SK-N-SH (cell line): ENCODE data around the gene RNU7-1. TPM values are rescaled to one million over a fixed set of nuclear protein-coding genes. Genes with fewer than 3 reads are reported as not detected.

Experiments
- CTCF ChIA-PET: fragments of 300-600, 350-600 bp; formaldehyde crosslinking; extraction: SDS; loops from one replicate; lab custom pipeline; 2021; lab: Yijun Ruan, JAX
- POLR2A ChIA-PET: fragments of 350-600 bp; sonication (Branson Sonifier 250); formaldehyde crosslinking; extraction: SDS; loops from one replicate; lab custom pipeline; 2020; ENCODE audit warnings: antibody characterized with exemption, inconsistent platforms; lab: Yijun Ruan, JAX
- DNase-seq: peaks from one replicate; pipeline ENCODE4 v3.0.0; 2012
- H2AFZ ChIP-seq: fragments of 200-600 bp; sonication (generic); 2 replicates; pipeline ENCODE4 v1.8.1; 2016; ENCODE audit warnings: antibody characterized with exemption, mild to moderate bottlenecking, low read depth
- H3F3A ChIP-seq: fragments of 200-600 bp; sonication (generic); replicated peaks from 2 replicates; pipeline ENCODE3; 2016; ENCODE audit warnings: antibody characterized with exemption, mild to moderate bottlenecking; ENCODE audit not compliant: insufficient read depth
- H3K27ac ChIP-seq, 2 experiments: fragments of 200-500 bp in 1 of 2; fragments of 200-600 bp in 1 of 2; sonication (Bioruptor generic) in 1 of 2; sonication (generic), shearing (Covaris generic) in 1 of 2; 2 replicates each; pipeline versions ENCODE4 v1.5.1 to v1.6.1; 2014 to 2016; ENCODE audit warnings: low read depth in 2 of 2, inconsistent platforms in 1 of 2, low read length in 1 of 2, mild to moderate bottlenecking in 1 of 2, mixed read lengths in 1 of 2
- H3K27me3 ChIP-seq: fragments of 200-600 bp; sonication (generic), shearing (Covaris generic); 2 replicates; pipeline ENCODE4 v1.6.1; 2016; ENCODE audit warnings: mixed run types; ENCODE audit not compliant: insufficient read depth
- H3K36me3 ChIP-seq, 2 experiments: fragments of 200-500 bp in 1 of 2; fragments of 200-600 bp in 1 of 2; sonication (Bioruptor generic) in 1 of 2; sonication (generic) in 1 of 2; replicated peaks in 1 of 2; 2 replicates each; pipeline versions ENCODE3 to v1.5.1; 2014 to 2016; ENCODE audit warnings: low read length in 1 of 2, mild to moderate bottlenecking in 1 of 2; ENCODE audit not compliant: insufficient read depth in 2 of 2, control insufficient read depth in 1 of 2
- H3K4me1 ChIP-seq, 2 experiments: fragments of 200-500 bp in 1 of 2; fragments of 200-600 bp in 1 of 2; sonication (Bioruptor generic) in 1 of 2; sonication (generic), shearing (Covaris generic) in 1 of 2; 2 replicates each; pipeline versions ENCODE4 v1.5.1 to v1.6.1; 2014 to 2016; ENCODE audit warnings: low read depth in 1 of 2, low read length in 1 of 2, mixed run types in 1 of 2; ENCODE audit not compliant: insufficient read depth in 2 of 2, control insufficient read depth in 1 of 2
- H3K4me2 ChIP-seq: fragments of 200-600 bp; sonication (generic), shearing (Covaris generic); 2 replicates; pipeline ENCODE4 v1.6.1; 2017; ENCODE audit warnings: mixed run types
- H3K4me3 ChIP-seq, 2 experiments: fragments of 200-500 bp in 1 of 2; fragments of 200-600 bp in 1 of 2; sonication (Bioruptor generic) in 1 of 2; sonication (generic), shearing (Covaris generic) in 1 of 2; 2 replicates each; pipeline versions ENCODE4 v1.5.1 to v1.8.1; 2014 to 2016; ENCODE audit warnings: low read depth in 2 of 2, inconsistent platforms in 1 of 2, low read length in 1 of 2, mild to moderate bottlenecking in 1 of 2, mixed read lengths in 1 of 2, moderate library complexity in 1 of 2
- H3K79me2 ChIP-seq: fragments of 200-600 bp; sonication (generic); 2 replicates; pipeline ENCODE4 v1.8.1; 2017; ENCODE audit warnings: mild to moderate bottlenecking; ENCODE audit not compliant: insufficient read depth
- H3K9ac ChIP-seq: fragments of 200-600 bp; sonication (generic); 2 replicates; pipeline ENCODE4 v1.6.1; 2017; ENCODE audit warnings: mixed run types
- H3K9me2 ChIP-seq: fragments of 200-600 bp; sonication (generic); 2 replicates; pipeline ENCODE4 v1.6.1; 2017; ENCODE audit warnings: mixed run types
- H3K9me3 ChIP-seq: fragments of 200-600 bp; sonication (generic); 2 replicates; pipeline ENCODE4 v1.6.1; 2017; ENCODE audit warnings: mixed run types, mild to moderate bottlenecking, moderate library complexity
- H4K20me1 ChIP-seq: fragments of 200-600 bp; sonication (generic); 2 replicates; pipeline ENCODE4 v1.6.1; 2017; ENCODE audit warnings: mild to moderate bottlenecking, mixed run types; ENCODE audit not compliant: insufficient read depth
- CHD2 ChIP-seq: fragments of 150-350 bp; IDR thresholded peaks from 2 replicates; pipeline ENCODE4 v1.6.1; 2018; ENCODE audit warnings: low read length; ENCODE audit not compliant: partially characterized antibody
- EZH2phosphoT487 ChIP-seq: fragments of 200-600 bp; sonication (generic); IDR thresholded peaks from 2 replicates; pipeline ENCODE4 v1.6.1; 2017; ENCODE audit warnings: low read depth, mixed run types, mild to moderate bottlenecking, antibody characterized with exemption, moderate library complexity, borderline replicate concordance
- GABPA ChIP-seq: IDR thresholded peaks from 2 replicates; pipeline ENCODE4 v1.4.0; 2012; ENCODE audit warnings: low read depth, mild to moderate bottlenecking
- GATA2 ChIP-seq: sonication (generic); formaldehyde crosslinking; IDR thresholded peaks from 2 replicates; pipeline ENCODE4 v1.5.0; 2020; ENCODE audit warnings: mild to moderate bottlenecking, missing genetic modification reagents
- MAX ChIP-seq: IDR thresholded peaks from 2 replicates; pipeline ENCODE4 v1.4.0; 2012; ENCODE audit warnings: low read depth
- MEF2A ChIP-seq: IDR thresholded peaks from 2 replicates; pipeline ENCODE4 v1.4.0; 2012; ENCODE audit warnings: low read depth, borderline replicate concordance
- MXI1 ChIP-seq: IDR thresholded peaks from 2 replicates; pipeline ENCODE4 v1.6.1; 2012; ENCODE audit warnings: mild to moderate bottlenecking, low read depth, low read length, improper control_type of control experiment
- NRF1 ChIP-seq: IDR thresholded peaks from 2 replicates; pipeline ENCODE4 v1.6.1; 2012; ENCODE audit warnings: low read depth, mild to moderate bottlenecking, low read length
- RCOR1 ChIP-seq: fragments of 150-350 bp; IDR thresholded peaks from 2 replicates; pipeline ENCODE4 v1.6.1; 2017; ENCODE audit warnings: antibody characterized with exemption, low read length
- RFX5 ChIP-seq: IDR thresholded peaks from 2 replicates; pipeline ENCODE4 v1.6.1; 2012; ENCODE audit warnings: mild to moderate bottlenecking, improper control_type of control experiment, low read length
- RXRA ChIP-seq: IDR thresholded peaks from 2 replicates; pipeline ENCODE4 v1.4.0; 2012; ENCODE audit warnings: low read depth, mild to moderate bottlenecking, borderline replicate concordance
- TCF12 ChIP-seq: IDR thresholded peaks from 2 replicates; pipeline ENCODE4 v1.4.0; 2012
- YY1 ChIP-seq: IDR thresholded peaks from 2 replicates; pipeline ENCODE4 v1.4.0; 2012; ENCODE audit warnings: low read depth, mild to moderate bottlenecking
- WGBS: methylation state at CpG from one replicate; pipeline ENCODE4 v1.1.6; 2017; ENCODE audit warnings: low lambda C conversion rate; 5-methylcytosine and 5-hydroxymethylcytosine counted together
- polyA plus RNA-seq, 3 experiments: library from polyadenylated mRNA; depleted of rRNA; stranded (reverse); fragments of >200 nt; gene quantifications; 2 replicates each; pipeline ENCODE4 v1.2.3, GENCODE V29; 2012
- TF ChIP-seq, protein P1 (sequence below): IDR thresholded peaks from 2 replicates; pipeline ENCODE4 v1.4.0; 2012; ENCODE audit warnings: low read depth, borderline replicate concordance
- TF ChIP-seq, protein P2 (sequence below): fragments of 200-600 bp; sonication (generic); IDR thresholded peaks from 2 replicates; pipeline ENCODE4 v1.6.1; 2017; ENCODE audit warnings: antibody characterized with exemption, mild to moderate bottlenecking, moderate library complexity
- TF ChIP-seq, protein P3 (sequence below): fragments of 150-350 bp; IDR thresholded peaks from 2 replicates; pipeline ENCODE4 v1.6.1; 2016; ENCODE audit warnings: mild to moderate bottlenecking, low read depth, low read length

The RNU7-1 gene
- polyA plus RNA-seq, 1 of the 3 experiments (the other 2 are of a cell fraction) = not detected

GRCh38 chr12:6921996-6922946 is 21.3 kb upstream of the RNU7-1 start:
- Histone ChIP-seq H3K27ac (no peak overlapping the region), H3K9ac (no peak overlapping the region), H3K9me2 (no peaks in the 10 kb centered on the region), H4K20me1 (no peaks in the 10 kb centered on the region), H3F3A (peaks cover 30% of the 10 kb centered on the region), H3K4me3 (no peak overlapping the region), H3K36me3 (peaks cover 6 to 7% of the 10 kb centered on the region in 2 experiments), H3K9me3 (no peaks in the 10 kb centered on the region), H3K79me2 (peaks cover 11% of the 10 kb centered on the region), H3K4me1 (peaks cover 26% of the 10 kb centered on the region in 2 experiments; a peak in 3 of 4 replicates), H3K27me3 (no peaks in the 10 kb centered on the region), H3K4me2 (no peak overlapping the region), H2AFZ (no peak overlapping the region)
- CTCF ChIA-PET = interaction anchor here (1.1 to 8.2 kb wide), 6 partner anchors 15 to 171 kb away, joined by 3 to 134 read pairs (median 11); partner anchors contain the start of genes C12orf57, C1R, RNU7-1 and SPSB2
- WGBS = 91% methylated on average over 9 of the region's 9 CpGs
- DNase-seq = no peak
- POLR2A ChIA-PET = interaction anchor here (0.9 to 1.4 kb wide), 4 partner anchors 10 to 39 kb away, joined by 3 to 5 read pairs (median 3); no protein-coding TSS in a partner anchor
- TF ChIP-seq GABPA (no peak), RCOR1 (no peak), GATA2 (no peak), RXRA (no peak), RFX5 (no peak), YY1 (no peak), CHD2 (no peak)
- TF ChIP-seq, protein P1, sequence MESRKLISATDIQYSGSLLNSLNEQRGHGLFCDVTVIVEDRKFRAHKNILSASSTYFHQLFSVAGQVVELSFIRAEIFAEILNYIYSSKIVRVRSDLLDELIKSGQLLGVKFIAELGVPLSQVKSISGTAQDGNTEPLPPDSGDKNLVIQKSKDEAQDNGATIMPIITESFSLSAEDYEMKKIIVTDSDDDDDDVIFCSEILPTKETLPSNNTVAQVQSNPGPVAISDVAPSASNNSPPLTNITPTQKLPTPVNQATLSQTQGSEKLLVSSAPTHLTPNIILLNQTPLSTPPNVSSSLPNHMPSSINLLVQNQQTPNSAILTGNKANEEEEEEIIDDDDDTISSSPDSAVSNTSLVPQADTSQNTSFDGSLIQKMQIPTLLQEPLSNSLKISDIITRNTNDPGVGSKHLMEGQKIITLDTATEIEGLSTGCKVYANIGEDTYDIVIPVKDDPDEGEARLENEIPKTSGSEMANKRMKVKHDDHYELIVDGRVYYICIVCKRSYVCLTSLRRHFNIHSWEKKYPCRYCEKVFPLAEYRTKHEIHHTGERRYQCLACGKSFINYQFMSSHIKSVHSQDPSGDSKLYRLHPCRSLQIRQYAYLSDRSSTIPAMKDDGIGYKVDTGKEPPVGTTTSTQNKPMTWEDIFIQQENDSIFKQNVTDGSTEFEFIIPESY = no peak

DNA sequence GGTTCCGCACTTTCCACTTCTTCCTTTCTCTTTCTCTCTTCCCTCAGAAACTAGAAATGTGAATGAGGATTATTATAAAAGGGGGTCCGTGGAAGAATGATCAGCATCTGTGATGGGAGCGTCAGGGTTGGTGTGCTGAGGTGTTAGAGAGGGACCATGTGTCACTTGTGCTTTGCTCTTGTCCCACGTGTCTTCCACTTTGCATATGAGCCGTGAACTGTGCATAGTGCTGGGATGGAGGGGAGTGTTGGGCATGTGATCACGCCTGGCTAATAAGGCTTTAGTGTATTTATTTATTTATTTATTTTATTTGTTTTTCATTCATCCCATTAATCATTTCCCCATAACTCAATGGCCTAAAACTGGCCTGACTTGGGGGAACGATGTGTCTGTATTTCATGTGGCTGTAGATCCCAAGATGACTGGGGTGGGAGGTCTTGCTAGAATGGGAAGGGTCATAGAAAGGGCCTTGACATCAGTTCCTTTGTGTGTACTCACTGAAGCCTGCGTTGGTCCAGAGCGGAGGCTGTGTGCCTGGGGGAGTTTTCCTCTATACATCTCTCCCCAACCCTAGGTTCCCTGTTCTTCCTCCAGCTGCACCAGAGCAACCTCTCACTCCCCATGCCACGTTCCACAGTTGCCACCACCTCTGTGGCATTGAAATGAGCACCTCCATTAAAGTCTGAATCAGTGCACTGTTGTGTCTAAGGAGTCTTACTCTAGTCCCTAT is 20.4 kb upstream of the RNU7-1 start:
- H3F3A ChIP-seq = peaks cover 30% of the 10 kb centered on the region
- peaks cover 17% of the 10 kb centered on the region for H3K79me2 ChIP-seq
- DNase-seq = no peak
- no peaks in the 10 kb centered on the region for H3K9me3 ChIP-seq
- WGBS = 91% methylated on average over 10 of the region's 10 CpGs
- no peak overlapping the region for H3K4me3 ChIP-seq
- H3K27ac ChIP-seq = no peak overlapping the region
- POLR2A ChIA-PET = interaction anchor here (1.1 to 7.3 kb wide), 3 partner anchors 15 to 71 kb away, joined by 4 to 82 read pairs (median 6); partner anchors contain the start of genes C12orf57, RNU7-1 and USP5
- CTCF ChIA-PET = interaction anchor here (0.8 to 8.2 kb wide), 17 partner anchors 9 to 170 kb away, joined by 3 to 134 read pairs (median 4); partner anchors contain the start of genes C12orf57, C1R, ENO2 and RNU7-1
- H3K4me2 ChIP-seq = no peak overlapping the region
- peaks cover 26% of the 10 kb centered on the region in 2 experiments; a peak in 3 of 4 replicates for H3K4me1 ChIP-seq
- H2AFZ ChIP-seq = no peak overlapping the region
- H3K9ac ChIP-seq = no peak overlapping the region
- peaks cover 6 to 7% of the 10 kb centered on the region in 2 experiments for H3K36me3 ChIP-seq
- no peaks in the 10 kb centered on the region for H3K27me3 ChIP-seq
- H4K20me1 ChIP-seq = no peaks in the 10 kb centered on the region
- H3K9me2 ChIP-seq = no peaks in the 10 kb centered on the region
- TF ChIP-seq CHD2 = no peak
- TF ChIP-seq, protein P2, sequence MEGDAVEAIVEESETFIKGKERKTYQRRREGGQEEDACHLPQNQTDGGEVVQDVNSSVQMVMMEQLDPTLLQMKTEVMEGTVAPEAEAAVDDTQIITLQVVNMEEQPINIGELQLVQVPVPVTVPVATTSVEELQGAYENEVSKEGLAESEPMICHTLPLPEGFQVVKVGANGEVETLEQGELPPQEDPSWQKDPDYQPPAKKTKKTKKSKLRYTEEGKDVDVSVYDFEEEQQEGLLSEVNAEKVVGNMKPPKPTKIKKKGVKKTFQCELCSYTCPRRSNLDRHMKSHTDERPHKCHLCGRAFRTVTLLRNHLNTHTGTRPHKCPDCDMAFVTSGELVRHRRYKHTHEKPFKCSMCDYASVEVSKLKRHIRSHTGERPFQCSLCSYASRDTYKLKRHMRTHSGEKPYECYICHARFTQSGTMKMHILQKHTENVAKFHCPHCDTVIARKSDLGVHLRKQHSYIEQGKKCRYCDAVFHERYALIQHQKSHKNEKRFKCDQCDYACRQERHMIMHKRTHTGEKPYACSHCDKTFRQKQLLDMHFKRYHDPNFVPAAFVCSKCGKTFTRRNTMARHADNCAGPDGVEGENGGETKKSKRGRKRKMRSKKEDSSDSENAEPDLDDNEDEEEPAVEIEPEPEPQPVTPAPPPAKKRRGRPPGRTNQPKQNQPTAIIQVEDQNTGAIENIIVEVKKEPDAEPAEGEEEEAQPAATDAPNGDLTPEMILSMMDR = no peak
- no peak for TF ChIP-seq EZH2phosphoT487
- TF ChIP-seq YY1 = no peak
- no peak for TF ChIP-seq MEF2A
- TF ChIP-seq MAX = no peak
- TF ChIP-seq GATA2 = no peak
- no peak for TF ChIP-seq NRF1
- TF ChIP-seq MXI1 = no peak
- TF ChIP-seq, protein P3, sequence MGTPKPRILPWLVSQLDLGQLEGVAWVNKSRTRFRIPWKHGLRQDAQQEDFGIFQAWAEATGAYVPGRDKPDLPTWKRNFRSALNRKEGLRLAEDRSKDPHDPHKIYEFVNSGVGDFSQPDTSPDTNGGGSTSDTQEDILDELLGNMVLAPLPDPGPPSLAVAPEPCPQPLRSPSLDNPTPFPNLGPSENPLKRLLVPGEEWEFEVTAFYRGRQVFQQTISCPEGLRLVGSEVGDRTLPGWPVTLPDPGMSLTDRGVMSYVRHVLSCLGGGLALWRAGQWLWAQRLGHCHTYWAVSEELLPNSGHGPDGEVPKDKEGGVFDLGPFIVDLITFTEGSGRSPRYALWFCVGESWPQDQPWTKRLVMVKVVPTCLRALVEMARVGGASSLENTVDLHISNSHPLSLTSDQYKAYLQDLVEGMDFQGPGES = no peak
- no peak for TF ChIP-seq TCF12
